ENCODE data around the gene LAMB1.

The LAMB1 gene

GRCh38 chr7:107918948-107919347 is 84.0 kb downstream of the LAMB1 start:
- DNase-seq (ENCODE audit: low read depth): no peak
- H3K4me3 ChIP-seq (ENCODE audit: control insufficient read depth, low read depth, low read length): no peak overlapping the region
- no peak for TF ChIP-seq CTCF (IDR thresholded peaks at IDR 0.05; ENCODE audit: control insufficient read depth, insufficient read depth, low read depth, low read length, missing control alignments)

- no peak overlapping the region for H3K4me3 ChIP-seq (ENCODE audit: control insufficient read depth, low read depth, low read length)
- TF ChIP-seq CTCF (IDR thresholded peaks at IDR 0.05; ENCODE audit: control insufficient read depth, insufficient read depth, low read depth, low read length, missing control alignments): no peak
- no peak for DNase-seq (ENCODE audit: low read depth)
These were observed 85.0 kb downstream of the LAMB1 start for GRCh38 chr7:107917763-107918651.

- no peak for DNase-seq (ENCODE audit: low read depth)
- TF ChIP-seq CTCF (IDR thresholded peaks at IDR 0.05; ENCODE audit: control insufficient read depth, insufficient read depth, low read depth, low read length, missing control alignments): no peak
- no peak overlapping the region for H3K4me3 ChIP-seq (ENCODE audit: control insufficient read depth, low read depth, low read length)
These were observed 87.4 kb downstream of the LAMB1 start for GRCh38 chr7:107915541-107915940.

GRCh38 chr7:107914831-107915230 is 88.1 kb downstream of the LAMB1 start:
- DNase-seq (ENCODE audit: low read depth): no peak
- TF ChIP-seq CTCF (IDR thresholded peaks at IDR 0.05; ENCODE audit: control insufficient read depth, insufficient read depth, low read depth, low read length, missing control alignments): no peak
- no peak overlapping the region for H3K4me3 ChIP-seq (ENCODE audit: control insufficient read depth, low read depth, low read length)

- H3K4me3 ChIP-seq (ENCODE audit: control insufficient read depth, low read depth, low read length): no peak overlapping the region
- no peak for DNase-seq (ENCODE audit: low read depth)
- no peak for TF ChIP-seq CTCF (IDR thresholded peaks at IDR 0.05; ENCODE audit: control insufficient read depth, insufficient read depth, low read depth, low read length, missing control alignments)
These were observed 89.1 kb downstream of the LAMB1 start for GRCh38 chr7:107913851-107914250.

- no peak overlapping the region for H3K4me3 ChIP-seq (ENCODE audit: control insufficient read depth, low read depth, low read length)
- no peak for TF ChIP-seq CTCF (IDR thresholded peaks at IDR 0.05; ENCODE audit: control insufficient read depth, insufficient read depth, low read depth, low read length, missing control alignments)
- DNase-seq (ENCODE audit: low read depth): no peak
These were observed 91.0 kb downstream of the LAMB1 start for GRCh38 chr7:107911981-107912380.

Data from AG09309 (cell line).